ENCODE measurements around the gene HBA1. TPM values are rescaled to one million over a fixed set of nuclear protein-coding genes. Genes with fewer than 3 reads are reported as not detected.

The HBA1 gene
- total and polyA plus RNA-seq, 2 of the 8 experiments (the other 6 are each of a cell fraction or from before 2014, with no cell fraction given), result 2.3 TPM

DNA sequence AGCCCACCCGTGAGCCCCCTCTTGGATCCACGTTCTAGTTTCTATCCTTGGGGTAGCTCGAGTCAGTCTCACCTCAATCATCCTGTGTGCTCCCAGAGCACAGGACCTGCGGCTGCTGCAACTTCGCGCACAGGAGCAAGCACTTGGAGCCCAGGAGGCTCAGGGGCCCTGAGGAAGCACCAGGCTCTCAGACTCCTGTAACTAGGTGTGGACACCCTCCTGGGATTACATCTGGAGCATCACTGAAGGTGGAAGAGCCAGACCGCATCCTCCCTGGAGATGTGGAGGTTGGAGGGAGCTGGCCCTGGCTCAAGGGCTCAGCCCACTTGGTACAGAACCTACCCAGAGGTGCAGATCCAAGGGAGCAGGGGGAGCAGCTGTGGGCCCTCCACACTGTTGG, 6.5 kb downstream of the HBA1 start:
- no peak overlapping the region for H3K4me2 ChIP-seq (ENCODE audit: insufficient read depth in 1 of 2, low read depth in 2 of 2, low read length in 2 of 2)
- no peaks in the 10 kb centered on the region for H3K79me2 ChIP-seq (ENCODE audit: control insufficient read depth in 1 of 2, insufficient read depth in 2 of 2, low read length in 2 of 2)
- no peak for DNase-seq (ENCODE audit: low read depth in 1 of 2, low spot score in 2 of 2)
- H3K56ac ChIP-seq (replicated peaks; ENCODE audit: insufficient read length, low read depth, low read length), result no peak overlapping the region
- H4K5ac ChIP-seq (ENCODE audit: insufficient read length, low read depth, low read length), result no peak overlapping the region
- TF ChIP-seq RXRA (IDR thresholded peaks at IDR 0.05; ENCODE audit: insufficient read depth, low read depth, low read length), result no peak
- no peak for TF ChIP-seq YY1 (IDR thresholded peaks at IDR 0.05; ENCODE audit: low read depth, low read length)
- no peak for TF ChIP-seq HDAC2 (IDR thresholded peaks at IDR 0.05; ENCODE audit: borderline replicate concordance in 1 of 2, low read depth in 2 of 2, low read length in 2 of 2)
- no peak for TF ChIP-seq PHF8 (conservative IDR thresholded peaks at IDR 0.05; ENCODE audit: low read depth, low read length)
- no peak for TF ChIP-seq NANOG (IDR thresholded peaks at IDR 0.05; ENCODE audit: insufficient read depth, low read depth, low read length, poor library complexity, severe bottlenecking)
- no peak for TF ChIP-seq CEBPB (IDR thresholded peaks at IDR 0.05; ENCODE audit: low read depth, low read length)
- TF ChIP-seq BACH1 (IDR thresholded peaks at IDR 0.05; ENCODE audit: low read length), result no peak
- no peak for TF ChIP-seq HDAC6 (IDR thresholded peaks at IDR 0.05; ENCODE audit: low read depth, low read length)
- TF ChIP-seq GABPA (IDR thresholded peaks at IDR 0.05; ENCODE audit: borderline replicate concordance, insufficient read depth, low read length), result no peak
- no peak overlapping the region for H4K91ac ChIP-seq (replicated peaks; ENCODE audit: insufficient read length, low read length)
- H2BK5ac ChIP-seq (ENCODE audit: low read depth, low read length), result no peak overlapping the region
- no peak overlapping the region for H2AK5ac ChIP-seq (ENCODE audit: low read depth, low read length)
- no peak overlapping the region for H2AFZ ChIP-seq (ENCODE audit: low read length)
- H3K4me1 ChIP-seq (replicated peaks in 1 of 4; ENCODE audit: control insufficient read depth in 3 of 4, insufficient read depth in 4 of 4, low read length in 3 of 4), result peaks cover 0 to 5% (median 3%) of the 10 kb centered on the region in 4 experiments; a peak in 4 of 7 replicates
- POLR2A ChIA-PET (ENCODE audit: partially characterized antibody), result interaction anchor here (0.5 to 1.0 kb wide), 4 partner anchors 11 to 46 kb away, joined by 3 read pairs; no protein-coding TSS in a partner anchor
- no peak overlapping the region for H2BK12ac ChIP-seq (ENCODE audit: low read depth, low read length)
- H2BK120ac ChIP-seq (replicated peaks; ENCODE audit: low read depth, low read length), result no peak overlapping the region
- H2BK20ac ChIP-seq (ENCODE audit: low read length), result no peak overlapping the region
- H3K9ac ChIP-seq (replicated peaks in 1 of 4; ENCODE audit: extremely low read depth in 1 of 4, low read depth in 3 of 4, low read length in 3 of 4), result no peak overlapping the region
- H4K20me1 ChIP-seq (replicated peaks in 1 of 2; ENCODE audit: control insufficient read depth in 1 of 2, insufficient read depth in 2 of 2, low read length in 2 of 2), result peaks cover 8 to 10% of the 10 kb centered on the region in 2 experiments
- no peak overlapping the region for H2BK15ac ChIP-seq (ENCODE audit: low read length)
- H3K4ac ChIP-seq (replicated peaks; ENCODE audit: insufficient read length, low read depth, low read length), result no peak overlapping the region
- no peak overlapping the region for H3K23ac ChIP-seq (ENCODE audit: insufficient read length)
- peaks cover 9% of the 10 kb centered on the region; the same call in 1 of the 2 replicates for H3K23me2 ChIP-seq (ENCODE audit: low read depth, low read length)
- no peaks in the 10 kb centered on the region; the same call in 1 of the 2 replicates for H3K79me1 ChIP-seq (ENCODE audit: low read depth, low read length)
- peaks cover 21 to 32% (median 28%) of the 10 kb centered on the region in 4 experiments for H3K27me3 ChIP-seq (replicated peaks in 1 of 4; ENCODE audit: control insufficient read depth in 3 of 4, extremely low read depth in 1 of 4, insufficient read depth in 3 of 4, low read length in 3 of 4)
- H4K8ac ChIP-seq (ENCODE audit: extremely low read depth, insufficient read depth, low read length), result no peak overlapping the region
- peaks cover 0 to 3% of the 10 kb centered on the region in 2 experiments; a peak in 1 of 4 replicates for H3K9me3 ChIP-seq (ENCODE audit: insufficient read depth in 2 of 2, low read depth in 1 of 2, low read length in 1 of 2)
- no peak overlapping the region for H3K4me3 ChIP-seq (ENCODE audit: extremely low read depth in 1 of 4, insufficient read depth in 2 of 4, low read depth in 3 of 4, low read length in 4 of 4)
- H3K27ac ChIP-seq (ENCODE audit: low read depth, low read length), result no peak overlapping the region
- CTCF ChIA-PET (ENCODE audit: partially characterized antibody), result interaction anchor here (1.2 to 4.1 kb wide), 4 partner anchors 9 to 77 kb away, joined by 3 to 41 read pairs (median 4); no protein-coding TSS in a partner anchor
- 82% methylated on average over 1 of the region's 7 CpGs; no CpG with 5 or more reads in 1 of the 2 experiments for WGBS, 2 experiments (ENCODE audit: extremely low coverage in 1 of 2, insufficient coverage in 1 of 2, insufficient read length in 1 of 2, insufficient replicate concordance in 2 of 2, low coverage in 1 of 2, low lambda C conversion rate in 2 of 2, missing lambda C conversion rate in 1 of 2)
- FAIRE-seq, result no peak
- H3K36me3 ChIP-seq (ENCODE audit: control insufficient read depth in 2 of 4, insufficient read depth in 4 of 4, low read length in 3 of 4), result peaks cover 2 to 10% (median 9%) of the 10 kb centered on the region in 4 experiments; a peak in 6 of 8 replicates
- no peak overlapping the region for H3K14ac ChIP-seq (ENCODE audit: insufficient read length)
- no peak overlapping the region for H3K18ac ChIP-seq (ENCODE audit: extremely low read depth, low read length)
